ENCODE results near the gene NAP1L4.

NAP1L4 gene

GRCh38 chr11:3010521-3011275 lies 18.6 kb upstream of the NAP1L4 start:
- DNase-seq (ENCODE audit: low spot score) = no peak

GRCh38 chr11:3010004-3010403 lies 17.9 kb upstream of the NAP1L4 start:
- no peak for DNase-seq (ENCODE audit: low spot score)

GRCh38 chr11:3009481-3009880 lies 17.4 kb upstream of the NAP1L4 start:
- no peak for DNase-seq (ENCODE audit: low spot score)

GRCh38 chr11:3008746-3009336 lies 16.7 kb upstream of the NAP1L4 start:
- DNase-seq (ENCODE audit: low spot score) = no peak

GRCh38 chr11:3007404-3008010 lies 15.4 kb upstream of the NAP1L4 start:
- no peak for DNase-seq (ENCODE audit: low spot score)

- no peak for DNase-seq (ENCODE audit: low spot score)
Observed at GRCh38 chr11:3006505-3007260, 14.6 kb upstream of the NAP1L4 start.

- no peak for DNase-seq (ENCODE audit: low spot score)
Observed at GRCh38 chr11:3004481-3004880, 12.4 kb upstream of the NAP1L4 start.

- DNase-seq (ENCODE audit: low spot score) = no peak
Observed at GRCh38 chr11:3003396-3004231, 11.5 kb upstream of the NAP1L4 start.

GRCh38 chr11:3002871-3003270 lies 10.7 kb upstream of the NAP1L4 start:
- no peak for DNase-seq (ENCODE audit: low spot score)

GRCh38 chr11:3002351-3002861 lies 10.3 kb upstream of the NAP1L4 start:
- DNase-seq (ENCODE audit: low spot score) = no peak

- DNase-seq (ENCODE audit: low spot score) = no peak
Observed at GRCh38 chr11:3001496-3001895, 9.4 kb upstream of the NAP1L4 start.

GRCh38 chr11:3000032-3000961 lies 8.2 kb upstream of the NAP1L4 start:
- no peak for DNase-seq (ENCODE audit: low spot score)

GRCh38 chr11:2999464-2999998 lies 7.4 kb upstream of the NAP1L4 start:
- no peak for DNase-seq (ENCODE audit: low spot score)

GRCh38 chr11:2998073-2998850 lies 6.1 kb upstream of the NAP1L4 start:
- DNase-seq (ENCODE audit: low spot score) = no peak

- no peak for DNase-seq (ENCODE audit: low spot score)
Observed at GRCh38 chr11:2997406-2997805, 5.3 kb upstream of the NAP1L4 start.

GRCh38 chr11:2996976-2997375 lies 4.8 kb upstream of the NAP1L4 start:
- no peak for DNase-seq (ENCODE audit: low spot score)

- DNase-seq (ENCODE audit: low spot score) = no peak
Observed at GRCh38 chr11:2995893-2996554, 3.9 kb upstream of the NAP1L4 start.

GRCh38 chr11:2995031-2995561 lies 3.0 kb upstream of the NAP1L4 start:
- no peak for DNase-seq (ENCODE audit: low spot score)

- no peak for DNase-seq (ENCODE audit: low spot score)
Observed at GRCh38 chr11:2994336-2994730, 2.2 kb upstream of the NAP1L4 start.

All from hepatic stellate cell (primary cell).